GM23338 (cell line): ENCODE results near the gene CEP170B.
"Not testable (repeated sequence)": the region's sequence is repeated elsewhere in the genome, so short reads cannot be mapped to it uniquely, and the experiment has no call there.

Source experiments
- CREB1 ChIP-seq: fragments of 250-450 bp; sonication (Bioruptor Pico); IDR thresholded peaks from 2 replicates; pipeline ENCODE4 v1.5.0; 2020; ENCODE audit warnings: low read depth, mild to moderate bottlenecking, moderate library complexity
- EZH2 ChIP-seq: fragments of 200-600 bp; sonication (generic); IDR thresholded peaks from one replicate; pipeline ENCODE4 v1.8.0; 2017; ENCODE audit warnings: antibody characterized with exemption, mild to moderate bottlenecking, low read depth; ENCODE audit not compliant: unreplicated experiment

GRCh38 chr14:104943216-104944015 lies 78.3 kb downstream of the CEP170B start:
- TF ChIP-seq EZH2, CREB1: not testable (repeated sequence)
